Epithelial cell of prostate (primary cell): ENCODE results near the gene RAB21.
A peak's percentile ranks its signal among the peaks of the same experiment; 100 is the strongest.
"Not testable (repeated sequence)": the region's sequence is repeated elsewhere in the genome, so short reads cannot be mapped to it uniquely, and the experiment has no call there.

Experiments used
- DNase-seq: peaks from one replicate; pipeline ENCODE4 v3.0.0-alpha.2; 2011; ENCODE audit warnings: low read depth, low spot score
- H3K27ac ChIP-seq: fragments of 450-650 bp; 2 replicates; pipeline ENCODE4 v1.5.1; 2017; ENCODE audit warnings: mild to moderate bottlenecking

RAB21 gene

GRCh38 chr12:71791473-71792150, 36.9 kb downstream of the RAB21 start:
- no peak overlapping the region for H3K27ac ChIP-seq
- DNase-seq, result no peak

DNA sequence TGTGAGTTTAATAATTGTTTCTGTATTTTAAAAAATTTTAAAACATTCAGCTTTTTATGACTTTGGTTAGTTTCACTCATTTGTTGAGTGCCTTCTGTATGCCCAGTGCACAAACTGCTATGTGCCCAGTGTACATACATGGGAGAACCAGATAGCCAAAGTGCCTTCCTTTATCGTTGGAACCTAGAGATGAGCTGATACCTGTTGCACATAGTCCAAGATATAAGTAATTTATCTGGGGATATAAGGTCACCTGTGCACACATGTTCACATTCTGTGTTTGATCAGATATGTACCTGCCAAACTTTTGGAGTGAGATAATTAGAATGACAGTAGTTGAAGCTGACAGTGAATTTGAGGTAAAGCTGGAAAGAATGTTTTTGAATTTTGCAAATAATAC, 37.9 kb downstream of the RAB21 start:
- no peak overlapping the region for H3K27ac ChIP-seq
- DNase-seq, result no peak

GRCh38 chr12:71795901-71796300, 41.2 kb downstream of the RAB21 start:
- H3K27ac ChIP-seq, result no peak overlapping the region
- no peak for DNase-seq

GRCh38 chr12:71797531-71797930, 42.9 kb downstream of the RAB21 start:
- DNase-seq, result no peak
- H3K27ac ChIP-seq, result no peak overlapping the region

GRCh38 chr12:71799106-71799505, 44.4 kb downstream of the RAB21 start:
- no peak overlapping the region for H3K27ac ChIP-seq
- no peak for DNase-seq

- H3K27ac ChIP-seq, result no peak overlapping the region
- no peak for DNase-seq
Measured at GRCh38 chr12:71800177-71800576, 45.5 kb downstream of the RAB21 start.

DNA sequence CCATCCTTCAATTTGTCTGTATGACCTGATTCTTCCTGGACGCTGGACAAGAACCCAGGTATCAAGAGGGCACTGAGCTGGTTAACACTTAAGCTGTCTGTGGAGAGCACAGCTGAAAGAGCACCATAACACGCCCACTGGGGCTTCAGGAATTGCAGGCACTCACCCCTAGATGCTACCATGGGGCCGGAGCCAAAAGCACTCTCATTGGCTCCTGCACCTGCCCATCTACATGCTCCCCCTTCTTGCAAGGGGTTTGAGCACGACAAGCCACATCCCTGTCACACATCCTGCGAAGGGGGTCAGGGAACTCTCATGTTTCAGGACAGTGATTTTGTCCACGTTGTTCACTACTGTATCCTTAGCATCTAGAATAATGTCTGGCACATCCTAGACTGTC, 49.8 kb downstream of the RAB21 start:
- no peak for DNase-seq
- no peak overlapping the region for H3K27ac ChIP-seq

GRCh38 chr12:71810921-71811320, 56.3 kb downstream of the RAB21 start:
- H3K27ac ChIP-seq, result no peak overlapping the region
- peak; percentile 12 for DNase-seq

DNA sequence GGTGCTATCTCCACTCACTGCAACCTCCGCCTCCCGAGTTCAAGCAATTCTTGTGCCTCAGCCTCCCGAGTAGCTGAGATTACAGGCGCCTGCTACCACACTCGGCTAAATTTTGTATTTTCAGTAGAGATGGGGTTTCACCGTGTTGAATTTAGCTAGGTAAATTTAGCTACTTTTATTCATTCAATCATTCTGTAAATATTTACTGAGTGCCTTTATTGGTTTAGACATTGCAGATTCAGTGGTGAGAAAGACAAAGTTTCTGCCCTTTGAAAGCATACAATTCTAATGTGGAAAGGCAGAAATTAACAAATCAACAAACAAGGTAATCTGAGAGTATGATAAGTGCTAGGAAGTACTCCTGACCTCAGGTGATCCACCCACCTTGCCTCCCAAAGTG, 60.6 kb downstream of the RAB21 start:
- not testable (repeated sequence) for H3K27ac ChIP-seq, DNase-seq

GRCh38 chr12:71822088-71822487, 67.4 kb downstream of the RAB21 start:
- not testable (repeated sequence) for DNase-seq

DNA sequence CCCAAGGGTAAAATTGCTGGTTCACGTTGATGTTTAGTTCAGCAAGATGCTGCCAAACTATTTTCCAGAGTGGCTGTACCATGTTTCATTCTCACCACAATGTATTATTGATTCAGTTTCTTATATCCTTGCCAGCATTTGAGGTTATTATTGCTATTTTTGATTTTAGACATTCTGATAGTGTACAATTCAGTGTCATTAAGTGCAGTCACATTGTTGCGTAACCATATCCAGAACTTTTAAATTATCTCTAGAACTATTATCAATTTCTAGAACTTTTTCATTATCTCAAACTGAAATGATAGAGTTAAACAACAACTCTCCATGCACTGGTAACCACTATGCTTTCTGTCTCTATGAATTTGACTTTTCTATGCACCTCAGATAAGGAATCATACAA, 74.2 kb downstream of the RAB21 start:
- no peak for DNase-seq
- H3K27ac ChIP-seq, result no peak overlapping the region

More at GRCh38 chr12:71822088-71822487, 67.4 kb downstream of the RAB21 start:
- not testable (repeated sequence) for H3K27ac ChIP-seq

DNA sequence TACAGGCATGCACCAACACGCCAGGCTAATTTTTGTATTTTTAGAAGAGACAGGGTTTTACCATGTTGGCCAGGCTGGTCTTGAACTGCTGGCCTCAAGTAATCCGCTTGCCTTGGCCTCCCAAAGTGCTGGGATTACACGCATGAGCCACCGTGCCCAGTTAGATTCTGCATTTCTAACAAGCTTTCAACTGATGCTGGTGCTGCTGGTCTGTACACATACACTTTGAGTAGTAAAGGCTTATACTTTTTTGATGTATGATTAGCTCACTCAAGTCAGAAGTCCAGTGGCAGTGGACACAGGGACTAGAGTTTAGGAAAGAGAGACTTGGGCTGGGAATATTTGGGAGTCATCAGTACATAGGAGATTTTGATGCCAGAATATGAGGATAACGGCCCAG, 82.7 kb downstream of the RAB21 start:
- H3K27ac ChIP-seq, result no peak overlapping the region
- DNase-seq, result no peak

- no peak overlapping the region for H3K27ac ChIP-seq
- DNase-seq, result no peak
Measured at GRCh38 chr12:71838231-71838630, 83.6 kb downstream of the RAB21 start.

GRCh38 chr12:71838676-71839075, 84.0 kb downstream of the RAB21 start:
- H3K27ac ChIP-seq, result peak overlapping the region; percentile 82
- no peak for DNase-seq

- peak overlapping the region; percentile 82 for H3K27ac ChIP-seq
- peak; percentile 76 for DNase-seq
Measured at GRCh38 chr12:71840231-71840847, 85.7 kb downstream of the RAB21 start.

GRCh38 chr12:71846322-71846940, 91.8 kb downstream of the RAB21 start:
- no peak overlapping the region for H3K27ac ChIP-seq
- no peak for DNase-seq

GRCh38 chr12:71848212-71848611, 93.5 kb downstream of the RAB21 start:
- DNase-seq, result no peak
- no peak overlapping the region for H3K27ac ChIP-seq

GRCh38 chr12:71849109-71849851, 94.6 kb downstream of the RAB21 start:
- no peak overlapping the region for H3K27ac ChIP-seq
- DNase-seq, result no peak
